PC-3 (cell line): Measurements from ENCODE around the gene FOXRED1. TPM values are rescaled to one million over a fixed set of nuclear protein-coding genes. Genes with fewer than 3 reads are reported as not detected.

Source experiments
- ATAC-seq: fragments of 200-7000 bp; cut with Tn5 transposase; 2 replicates; pipeline ENCODE4 v1.9.1; 2020; ENCODE audit warnings: mild to moderate bottlenecking, moderate library complexity
- BruUV-seq: library from RNA; stranded (reverse); fragments of 400-500 nt; replicated peaks from 2 replicates; lab custom pipeline; 2021; lab: Mats Ljungman, UMichigan
- CTCF ChIA-PET: fragments of 300-600 bp; sonication (Branson Sonifier 250); formaldehyde crosslinking; loops from one replicate; lab custom pipeline; 2022; ENCODE audit warnings: antibody characterized with exemption; lab: Charles Lee
- POLR2A ChIA-PET: fragments of 300-600 bp; sonication (Branson Sonifier 250); formaldehyde crosslinking; loops from one replicate; lab custom pipeline; 2022; ENCODE audit warnings: antibody characterized with exemption; ENCODE audit not compliant: unreplicated experiment; lab: Charles Lee
- DNase-seq: peaks from one replicate; pipeline ENCODE4 v3.0.0-alpha.2; 2015
- H2AFZ ChIP-seq: fragments of 300-600 bp; sonication (generic); 2 replicates; pipeline ENCODE4 v1.6.0; 2016; ENCODE audit warnings: antibody characterized with exemption, low read length
- H3F3A ChIP-seq: fragments of 300-600 bp; sonication (generic); one replicate; pipeline ENCODE4 v1.6.0; 2017; ENCODE audit warnings: antibody characterized with exemption, low read length, control low read depth, mild to moderate bottlenecking; ENCODE audit not compliant: unreplicated experiment
- H3K27ac ChIP-seq: fragments of 300-600 bp; sonication (generic); 2 replicates; pipeline ENCODE4 v1.5.1; 2016; ENCODE audit warnings: mild to moderate bottlenecking, low read length
- H3K27me3 ChIP-seq: fragments of 300-600 bp; sonication (generic); 2 replicates; pipeline ENCODE4 v1.6.1; 2016; ENCODE audit warnings: low read length, mixed read lengths
- H3K36me3 ChIP-seq: fragments of 300-600 bp; sonication (generic); 2 replicates; pipeline ENCODE4 v1.6.1; 2016; ENCODE audit warnings: low read depth, mixed run types, low read length, mixed read lengths
- H3K4me1 ChIP-seq: fragments of 300-600 bp; sonication (generic); 2 replicates; pipeline ENCODE4 v1.5.1; 2016; ENCODE audit warnings: low read length; ENCODE audit not compliant: insufficient read depth
- H3K4me2 ChIP-seq: fragments of 300-600 bp; sonication (generic); 2 replicates; pipeline ENCODE4 v1.6.0; 2016; ENCODE audit warnings: low read length
- H3K4me3 ChIP-seq: fragments of 300-600 bp; sonication (generic); 2 replicates; pipeline ENCODE4 v1.5.1; 2016; ENCODE audit warnings: mild to moderate bottlenecking, low read length, mixed read lengths
- H3K79me2 ChIP-seq: fragments of 300-600 bp; sonication (generic); 2 replicates; pipeline ENCODE4 v1.6.1; 2017; ENCODE audit warnings: low read length, mixed read lengths
- H3K9ac ChIP-seq: fragments of 300-600 bp; sonication (generic); 2 replicates; pipeline ENCODE4 v1.6.0; 2016; ENCODE audit warnings: mild to moderate bottlenecking, low read length
- H3K9me2 ChIP-seq: fragments of 300-600 bp; sonication (generic); replicated peaks from 2 replicates; pipeline ENCODE4 v1.6.1; 2016; ENCODE audit warnings: mixed run types, low read length, mixed read lengths
- H3K9me3 ChIP-seq: fragments of 300-600 bp; sonication (generic); 2 replicates; pipeline ENCODE4 v1.6.1; 2016; ENCODE audit warnings: low read length, mixed read lengths
- H4K20me1 ChIP-seq: fragments of 300-600 bp; sonication (generic); 2 replicates; pipeline ENCODE4 v1.6.1; 2016; ENCODE audit warnings: low read length, mixed read lengths
- CTCF ChIP-seq: fragments of 300-600 bp; sonication (generic); conservative IDR thresholded peaks from 2 replicates; pipeline ENCODE4 v1.5.1; 2017; ENCODE audit warnings: antibody characterized with exemption, low read depth, mild to moderate bottlenecking, low read length
- EZH2 ChIP-seq: fragments of 300-600 bp; sonication (generic); IDR thresholded peaks from one replicate; pipeline ENCODE4 v1.6.1; 2017; ENCODE audit warnings: antibody characterized with exemption, mild to moderate bottlenecking, low read length; ENCODE audit not compliant: unreplicated experiment
- EZH2phosphoT487 ChIP-seq: fragments of 300-600 bp; sonication (generic); IDR thresholded peaks from 2 replicates; pipeline ENCODE4 v1.6.1; 2018; ENCODE audit warnings: mild to moderate bottlenecking, antibody characterized with exemption, low read length, borderline replicate concordance
- intact Hi-C: fragments of 100-400 bp; cut with micrococcal nuclease; formaldehyde crosslinking; loops from 2 replicates; pipeline ENCODE4 v1.9.0; 2023
- total RNA-seq: library from RNA; depleted of rRNA; stranded (reverse); fragments of >200 nt; gene quantifications from 2 replicates; pipeline ENCODE4 v1.2.3, GENCODE V29; 2014

Gene FOXRED1
- total RNA-seq, 1 experiment from 2014 or later = 55.6 TPM

GRCh38 chr11:126312961-126313360 is 44.0 kb downstream of the FOXRED1 start:
- Histone ChIP-seq H3K9ac (peak overlapping the region; percentile 10; the same call in 1 of the 2 replicates), H2AFZ (no peak overlapping the region), H3K4me2 (peak overlapping the region; percentile 37), H3K27me3 (no peaks in the 10 kb centered on the region), H3K4me1 (peaks cover 31% of the 10 kb centered on the region), H3F3A (no peaks in the 10 kb centered on the region), H3K4me3 (no peak overlapping the region), H3K27ac (peak overlapping the region; percentile 57), H3K79me2 (peaks cover 15% of the 10 kb centered on the region), H3K9me2 (no peaks in the 10 kb centered on the region), H3K36me3 (peaks cover 19% of the 10 kb centered on the region), H4K20me1 (no peaks in the 10 kb centered on the region), H3K9me3 (no peaks in the 10 kb centered on the region)
- no peak for TF ChIP-seq CTCF
- TF ChIP-seq EZH2 = no peak
- TF ChIP-seq EZH2phosphoT487 = no peak
- ChIA-PET POLR2A (no interaction called here), CTCF (interaction anchor here (0.7 kb wide), 1 partner anchor 46 kb away, joined by 3 read pairs; no protein-coding TSS in a partner anchor)
- intact Hi-C loops = loop anchor here (5.0 kb wide), 3 partner anchors 39 to 1034 kb away; no protein-coding TSS in a partner anchor
- BruUV-seq = no TSS peak
- DNase-seq = no peak
- no peak for ATAC-seq

DNA sequence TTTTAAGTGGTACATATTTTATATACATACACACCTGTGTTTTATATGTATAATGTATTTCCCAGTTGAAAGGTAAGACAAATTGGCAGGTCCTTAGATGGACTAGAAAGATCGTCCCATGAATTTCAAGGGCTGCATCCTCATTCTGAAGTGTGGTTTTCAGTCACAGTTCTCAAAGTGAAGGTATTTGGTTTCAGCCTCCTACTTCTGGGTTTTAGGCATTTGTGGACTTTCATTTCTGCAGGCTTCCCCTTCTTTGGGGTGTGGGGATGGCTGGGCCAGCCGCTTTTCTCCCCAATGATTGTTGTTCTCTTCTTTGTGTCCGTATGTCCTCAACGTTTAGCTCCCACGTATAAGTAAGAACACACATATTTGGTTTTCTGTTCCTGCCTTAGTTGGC is 44.9 kb downstream of the FOXRED1 start:
- H3K27me3 ChIP-seq = no peaks in the 10 kb centered on the region
- no peak overlapping the region for H3K4me2 ChIP-seq
- ChIA-PET POLR2A (no interaction called here), CTCF (no interaction called here)
- peaks cover 15% of the 10 kb centered on the region for H3K79me2 ChIP-seq
- H3K4me1 ChIP-seq = peaks cover 34% of the 10 kb centered on the region
- intact Hi-C loops = loop anchor here (5.0 kb wide), 3 partner anchors 38 to 1033 kb away; no protein-coding TSS in a partner anchor
- ATAC-seq = no peak
- H3K4me3 ChIP-seq = no peak overlapping the region
- no peak overlapping the region for H2AFZ ChIP-seq
- DNase-seq = no peak
- H3K9me3 ChIP-seq = no peaks in the 10 kb centered on the region
- no peaks in the 10 kb centered on the region for H3F3A ChIP-seq
- peak overlapping the region; percentile 57; the same call in 1 of the 2 replicates for H3K27ac ChIP-seq
- no TSS peak for BruUV-seq
- TF ChIP-seq EZH2phosphoT487 (no peak), CTCF (no peak), EZH2 (no peak)
- peaks cover 19% of the 10 kb centered on the region for H3K36me3 ChIP-seq
- H3K9me2 ChIP-seq = no peaks in the 10 kb centered on the region
- H4K20me1 ChIP-seq = no peaks in the 10 kb centered on the region
- H3K9ac ChIP-seq = no peak overlapping the region

- ChIA-PET POLR2A (no interaction called here), CTCF (no interaction called here)
- TF ChIP-seq EZH2phosphoT487 (no peak), EZH2 (no peak), CTCF (no peak)
- Histone ChIP-seq H3K27ac (no peak overlapping the region), H3K79me2 (0 out of 2 replicates have a peak, but pooled peaks cover 5% of the 10 kb centered on the region), H3K4me3 (no peak overlapping the region), H3K9ac (no peak overlapping the region), H3K4me2 (no peak overlapping the region), H3F3A (no peaks in the 10 kb centered on the region), H3K27me3 (no peaks in the 10 kb centered on the region), H3K36me3 (0 out of 2 replicates have a peak, but pooled peaks cover 5% of the 10 kb centered on the region), H3K9me3 (no peaks in the 10 kb centered on the region), H4K20me1 (no peaks in the 10 kb centered on the region), H3K9me2 (no peaks in the 10 kb centered on the region), H3K4me1 (peaks cover 31% of the 10 kb centered on the region), H2AFZ (no peak overlapping the region)
- DNase-seq (no peak), ATAC-seq (no peak)
- BruUV-seq = no TSS peak
- intact Hi-C loops = no loop called here
Measured at GRCh38 chr11:126317432-126317755, 48.4 kb downstream of the FOXRED1 start.
